ENCODE measurements around the gene FBN2.
"Not testable (repeated sequence)": the region's sequence is repeated elsewhere in the genome, so short reads cannot be mapped to it uniquely, and the experiment has no call there.

The FBN2 gene

DNA sequence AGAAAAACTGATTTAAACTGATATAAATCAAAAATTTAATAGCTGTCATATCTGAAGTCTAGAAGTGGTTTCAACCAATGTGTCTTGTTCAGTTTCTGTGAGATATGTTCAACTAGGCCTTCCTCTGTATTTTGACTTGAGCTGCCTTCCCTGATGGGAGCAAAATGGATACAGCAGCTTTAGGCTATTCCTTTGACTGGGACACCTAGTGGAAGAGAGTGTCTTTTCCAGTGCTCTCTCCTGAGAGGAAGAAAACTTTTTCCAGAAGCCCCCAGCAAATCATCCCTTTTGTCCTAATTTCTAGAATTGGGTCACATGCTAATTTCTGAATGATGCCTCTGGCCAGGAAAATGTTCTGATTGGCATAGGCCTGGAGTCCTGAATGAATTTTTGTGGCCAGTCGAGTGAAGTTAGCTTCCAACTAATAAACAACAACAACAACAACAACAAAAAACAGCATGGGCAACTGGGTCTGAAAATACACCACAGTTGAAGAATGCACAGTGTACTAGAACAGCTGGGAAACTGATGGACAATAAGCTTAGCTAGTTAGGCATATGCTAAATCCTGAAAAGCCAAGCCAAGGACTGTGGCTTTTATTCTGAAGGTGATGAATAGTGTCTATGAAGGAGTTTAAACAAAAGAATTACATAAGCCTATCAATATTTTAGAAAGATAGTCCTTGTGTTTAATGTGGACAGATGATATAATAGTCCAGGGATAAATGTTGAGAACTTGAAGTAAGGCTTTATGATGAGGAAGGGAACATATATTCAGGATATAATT, 125.7 kb downstream of the FBN2 start:
- ATAC-seq, result no peak

DNA sequence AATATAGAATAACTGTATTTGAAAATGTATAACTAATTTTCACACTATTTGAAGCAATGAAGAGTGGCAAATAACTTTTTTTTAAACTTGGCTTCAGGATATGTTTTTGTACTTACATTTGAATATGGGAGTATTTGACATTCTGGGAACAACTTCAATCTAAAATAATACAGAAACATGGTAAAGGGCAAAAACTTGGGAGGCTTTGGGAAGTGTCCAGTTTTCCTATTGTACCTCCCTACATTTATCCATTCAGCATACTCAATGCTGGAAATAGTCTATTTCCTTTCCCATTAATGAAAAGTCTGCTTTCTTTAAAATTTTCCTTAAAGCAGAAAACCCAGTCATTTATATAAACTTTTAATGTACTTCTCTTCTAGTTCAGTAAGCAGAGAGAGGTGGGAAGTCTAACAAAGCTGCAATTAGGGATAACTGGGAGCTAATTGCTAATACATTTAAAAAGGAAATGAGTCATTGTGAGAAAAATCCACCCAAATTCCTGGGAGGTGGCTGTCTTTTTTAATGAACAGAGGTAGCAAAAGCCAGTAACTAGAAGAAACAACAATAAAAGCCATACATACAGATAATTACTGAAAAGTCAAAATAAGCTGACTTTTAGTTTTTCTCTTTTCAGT, 128.8 kb downstream of the FBN2 start:
- no peak for ATAC-seq

DNA sequence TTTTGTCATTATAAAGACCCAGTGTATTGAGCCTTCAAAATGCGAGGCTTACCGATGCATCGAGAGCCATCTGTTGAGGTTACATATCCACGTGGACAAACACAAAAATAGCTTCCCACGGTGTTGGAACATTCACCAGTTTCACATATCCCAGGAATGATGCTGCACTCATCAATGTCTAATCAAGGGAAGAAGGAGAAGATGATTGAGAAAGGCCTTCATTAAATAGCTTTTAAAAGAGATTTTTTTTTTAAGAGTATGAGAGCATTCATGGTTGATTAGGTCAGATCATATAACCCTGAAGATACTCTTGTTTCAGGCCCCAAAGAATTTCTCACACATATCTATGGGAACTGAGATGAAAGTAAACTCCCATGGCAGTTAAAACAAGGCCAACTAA, 129.4 kb downstream of the FBN2 start:
- ATAC-seq, result no peak

DNA sequence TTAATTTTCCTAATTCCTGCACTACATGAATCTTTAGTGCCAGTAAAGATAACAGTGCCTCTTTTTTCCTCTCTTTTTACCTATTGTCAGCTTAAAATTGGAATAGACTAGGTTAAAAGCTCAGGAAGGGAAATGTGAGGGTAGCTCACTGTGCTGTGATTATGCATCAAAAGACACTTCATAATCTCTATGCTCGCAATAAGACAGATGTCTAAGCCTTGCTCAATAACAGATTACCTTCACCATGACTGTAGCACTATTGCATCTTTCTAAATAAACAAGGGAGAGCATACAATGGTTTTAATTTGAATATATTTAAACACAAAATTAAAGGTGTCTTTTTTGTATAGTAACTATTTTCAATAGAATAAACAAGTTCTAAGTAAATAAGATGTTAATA, 130.1 kb downstream of the FBN2 start:
- no peak for ATAC-seq

DNA sequence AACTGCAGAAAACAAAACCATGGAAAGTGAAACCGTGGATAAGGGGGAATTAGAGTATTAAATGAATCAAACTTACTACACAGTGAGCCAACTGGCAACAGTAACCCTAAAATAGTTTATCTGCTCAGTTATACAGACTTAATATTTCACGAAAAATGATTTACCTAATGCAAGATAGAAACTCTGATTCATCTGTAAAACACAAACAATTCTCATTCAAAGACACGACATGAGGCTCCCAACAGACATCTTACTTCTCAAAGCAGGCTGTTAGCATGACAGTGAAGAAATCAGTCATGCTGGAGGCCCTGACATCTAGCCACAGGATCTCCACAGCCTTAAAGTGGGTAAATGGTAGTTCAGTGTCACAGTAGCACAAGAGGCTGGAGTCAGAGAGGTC, 131.2 kb downstream of the FBN2 start:
- no peak for ATAC-seq

DNA sequence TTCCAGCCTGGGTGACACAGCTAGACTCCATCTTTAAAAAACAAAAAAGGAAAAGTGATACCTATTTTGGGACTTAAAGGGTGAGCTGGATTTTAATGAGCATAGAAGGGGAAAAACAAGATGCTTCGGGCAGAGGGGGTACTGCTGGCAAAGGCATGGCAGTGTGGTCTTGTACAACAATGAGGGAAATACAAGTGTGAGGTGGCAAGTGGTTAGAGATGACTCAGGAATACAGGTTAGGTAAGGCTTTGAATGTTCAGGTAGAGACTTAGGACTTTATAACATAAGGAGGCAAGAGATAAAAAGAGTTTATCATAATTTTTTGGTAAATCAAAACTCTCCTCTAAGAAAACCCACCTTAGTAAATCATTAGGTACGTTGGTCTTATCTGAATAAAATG, 132.9 kb downstream of the FBN2 start:
- no peak for ATAC-seq

DNA sequence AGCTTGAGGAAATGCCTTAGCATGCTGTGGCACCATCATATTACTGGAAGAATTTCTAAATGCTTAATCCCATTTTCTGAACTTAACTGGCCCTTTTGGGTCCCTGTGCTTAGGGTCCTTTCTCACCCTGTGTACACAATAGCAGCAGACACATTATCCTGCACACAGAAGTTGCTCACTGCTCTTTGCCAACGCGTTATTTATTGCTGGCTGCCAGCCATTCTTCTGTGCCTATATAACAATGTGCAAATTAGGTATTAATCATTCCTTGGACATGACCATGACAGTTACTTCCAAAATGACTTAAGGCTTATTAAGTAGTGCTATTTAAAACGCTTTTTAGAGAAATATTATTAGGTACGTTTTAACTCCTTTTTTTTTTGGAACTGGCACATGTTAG, 134.7 kb downstream of the FBN2 start:
- no peak for ATAC-seq

DNA sequence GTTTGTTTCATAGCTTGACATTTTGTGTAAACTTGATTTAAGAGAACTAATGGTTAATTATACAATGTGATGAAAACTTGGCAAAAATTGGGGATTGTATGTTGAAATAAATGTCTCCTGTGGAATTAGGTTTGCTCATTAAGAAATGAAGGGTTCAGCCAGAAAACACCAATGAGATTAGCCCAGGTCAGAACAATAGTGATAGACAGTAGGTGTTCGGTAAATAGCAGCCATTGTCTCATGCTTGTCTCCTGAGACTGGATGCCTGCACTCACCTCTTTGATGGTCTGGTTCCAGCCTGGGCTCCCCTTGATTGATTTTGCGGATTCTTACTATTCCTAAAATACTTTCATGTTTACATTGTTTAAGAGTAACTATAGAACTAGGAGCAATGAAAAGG, 135.5 kb downstream of the FBN2 start:
- ATAC-seq, result no peak

DNA sequence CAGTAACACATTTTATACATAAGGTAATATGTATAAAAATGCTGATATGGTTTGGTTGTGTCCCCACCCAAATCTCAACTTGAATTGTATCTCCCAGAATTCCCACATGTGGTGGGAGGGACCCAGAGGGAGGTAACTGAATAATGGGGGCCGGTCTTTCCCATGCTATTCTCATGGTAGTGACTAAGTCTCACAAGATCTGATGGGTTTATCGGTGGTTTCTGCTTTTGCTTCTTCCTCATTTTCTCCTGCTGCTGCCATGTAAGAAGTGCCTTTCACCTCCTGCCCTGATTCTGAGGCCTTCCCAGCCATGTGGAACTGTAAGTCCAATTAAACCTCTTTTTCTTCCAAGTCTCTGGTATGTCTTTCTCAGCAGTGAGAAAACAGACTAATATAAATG, 137.3 kb downstream of the FBN2 start:
- ATAC-seq, result not testable (repeated sequence)

DNA sequence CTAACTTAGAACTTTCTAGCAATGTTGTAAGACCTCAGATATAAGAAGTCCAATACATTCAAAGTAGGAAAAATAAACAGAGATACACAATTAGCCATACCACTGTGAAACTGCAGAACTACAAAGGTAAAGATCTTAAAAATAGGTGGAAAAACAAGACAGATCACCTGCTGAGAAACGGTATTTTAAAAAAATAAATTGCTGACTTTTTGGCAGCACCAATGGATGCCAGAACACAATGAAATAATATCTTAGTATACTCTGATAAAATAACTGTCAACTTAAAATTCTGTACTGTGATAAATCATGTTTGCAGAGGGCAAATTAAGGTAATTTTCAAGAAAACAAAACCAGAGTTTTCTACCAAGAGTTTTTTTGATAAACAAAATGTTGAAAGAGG, 138.9 kb downstream of the FBN2 start:
- no peak for ATAC-seq

DNA sequence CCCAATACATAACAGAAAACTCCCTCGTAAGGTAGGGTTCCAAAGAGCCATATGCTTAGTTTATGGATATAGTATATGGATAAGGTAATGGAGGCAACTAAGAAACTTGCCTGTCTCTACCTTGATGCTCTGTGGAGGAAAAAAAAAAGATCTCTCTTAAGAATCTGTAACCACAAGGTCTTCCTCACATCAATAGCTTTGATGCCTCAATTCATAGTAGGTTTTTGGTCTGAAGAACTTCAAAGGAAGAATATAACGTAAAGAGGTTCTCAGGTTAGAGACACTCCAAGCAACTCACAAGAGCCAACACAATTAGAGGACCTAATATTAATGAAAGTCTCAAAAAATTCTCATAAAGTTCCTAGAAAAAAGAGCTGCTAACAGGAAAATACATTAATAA, 140.2 kb downstream of the FBN2 start:
- ATAC-seq, result no peak

DNA sequence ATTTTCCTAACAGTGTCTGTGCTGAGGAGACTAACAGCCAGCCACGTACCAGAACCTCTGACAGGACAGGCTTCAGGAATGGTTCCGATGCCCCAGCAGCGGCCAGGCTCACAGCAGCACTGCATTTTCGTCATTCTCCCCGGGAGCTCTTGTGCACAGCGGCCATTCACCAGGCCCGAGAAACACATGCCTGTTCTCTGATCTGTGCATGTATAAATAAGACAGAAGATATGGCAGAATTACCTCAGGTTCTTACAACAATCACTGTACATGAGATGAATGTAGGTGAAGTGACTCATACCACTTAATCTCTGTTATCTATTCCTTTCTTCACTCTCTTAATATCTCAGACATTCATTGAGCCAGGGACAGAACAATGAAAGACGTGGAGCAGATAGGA, 143.0 kb downstream of the FBN2 start:
- ATAC-seq, result no peak

DNA sequence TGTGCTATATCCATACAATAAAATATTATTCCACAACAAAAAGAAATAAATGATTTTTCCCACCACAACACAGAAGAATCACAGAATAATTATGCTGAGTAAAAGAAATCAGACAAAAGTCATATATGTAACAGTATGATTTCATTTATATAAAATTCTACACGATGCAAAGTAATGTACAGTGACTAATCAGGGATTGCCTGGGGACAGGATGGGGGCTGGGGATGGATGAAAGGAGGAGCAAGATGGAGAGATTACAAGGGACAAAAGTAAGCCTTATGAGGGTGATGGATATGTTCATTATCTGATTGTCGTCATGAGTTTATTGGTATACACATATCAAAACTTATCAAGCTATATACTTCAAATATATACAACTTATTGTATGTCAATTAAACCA, 154.0 kb downstream of the FBN2 start:
- ATAC-seq, result no peak

DNA sequence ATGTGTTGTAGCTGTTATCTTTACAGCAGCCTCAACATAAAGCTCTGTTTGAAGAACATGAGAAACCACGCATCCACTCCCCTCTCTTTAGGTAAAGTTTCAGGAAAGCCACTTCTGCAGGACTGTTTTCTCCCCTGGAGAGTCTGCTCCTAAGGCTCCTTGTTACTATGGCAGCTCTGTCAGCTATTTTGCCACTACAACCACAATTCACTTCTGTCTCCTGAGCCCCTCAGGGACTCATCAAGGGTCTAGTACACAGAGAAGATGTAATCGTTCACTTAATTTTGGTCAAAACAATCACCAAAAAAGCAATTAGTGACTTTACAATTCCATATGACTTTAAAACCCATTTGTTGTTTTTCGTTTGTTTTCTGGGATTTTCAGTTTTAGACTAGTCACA, 157.7 kb downstream of the FBN2 start:
- no peak for ATAC-seq

DNA sequence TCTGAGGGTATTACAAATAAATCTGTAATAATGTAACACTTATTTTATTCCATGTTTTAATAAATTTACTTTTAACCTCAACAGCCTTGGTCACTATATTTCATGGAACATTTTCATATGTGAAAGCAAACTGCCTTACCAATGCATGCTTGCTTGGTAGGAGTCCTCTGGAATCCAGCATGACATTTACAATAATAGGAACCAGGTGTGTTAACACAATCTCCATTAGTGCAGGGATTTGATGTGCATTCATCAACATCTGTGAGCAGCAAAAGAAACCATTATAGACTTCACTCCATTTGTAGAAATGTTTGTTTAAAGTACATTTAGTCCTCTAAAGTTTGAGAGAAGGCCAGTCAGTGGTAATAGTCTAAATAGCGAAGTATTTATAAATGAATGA, 159.4 kb downstream of the FBN2 start:
- no peak for ATAC-seq

DNA sequence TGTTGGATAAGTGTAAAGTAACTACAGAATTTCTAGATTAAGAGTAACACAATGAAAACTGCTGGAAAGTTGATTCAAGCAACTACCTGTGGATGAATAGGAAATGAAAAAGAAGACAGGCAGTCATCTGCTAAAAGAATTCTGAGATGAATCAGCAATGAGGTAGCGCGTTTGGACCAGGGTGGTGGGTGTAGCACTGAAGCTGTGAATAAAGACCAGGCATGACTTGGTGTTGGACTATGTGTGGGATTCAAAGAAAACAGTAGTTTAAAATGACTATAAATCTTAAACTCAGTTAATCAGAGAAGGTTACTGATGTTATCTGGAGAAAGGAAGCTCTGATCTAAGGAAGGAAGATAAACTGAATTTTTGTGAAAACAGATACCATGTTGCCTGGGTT, 159.8 kb downstream of the FBN2 start:
- ATAC-seq, result no peak

DNA sequence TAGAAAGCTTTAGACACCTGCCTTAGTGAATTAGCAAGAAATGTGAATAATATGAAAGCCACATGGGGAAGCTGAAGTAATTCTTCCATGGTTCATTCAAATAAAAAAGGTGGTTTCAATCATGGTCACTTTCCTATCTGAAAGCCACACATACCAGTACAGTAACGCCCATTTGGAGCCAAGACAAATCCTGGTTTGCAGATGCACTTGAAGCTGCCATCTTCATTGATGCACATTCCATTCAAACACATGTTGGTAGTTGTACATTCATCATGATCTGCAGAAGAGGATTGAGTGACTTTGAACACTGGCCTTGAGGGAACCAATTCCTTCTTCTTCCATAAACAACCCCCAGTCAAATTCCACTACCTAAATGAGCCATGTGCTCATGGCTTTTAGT, 161.5 kb downstream of the FBN2 start:
- ATAC-seq, result no peak

DNA sequence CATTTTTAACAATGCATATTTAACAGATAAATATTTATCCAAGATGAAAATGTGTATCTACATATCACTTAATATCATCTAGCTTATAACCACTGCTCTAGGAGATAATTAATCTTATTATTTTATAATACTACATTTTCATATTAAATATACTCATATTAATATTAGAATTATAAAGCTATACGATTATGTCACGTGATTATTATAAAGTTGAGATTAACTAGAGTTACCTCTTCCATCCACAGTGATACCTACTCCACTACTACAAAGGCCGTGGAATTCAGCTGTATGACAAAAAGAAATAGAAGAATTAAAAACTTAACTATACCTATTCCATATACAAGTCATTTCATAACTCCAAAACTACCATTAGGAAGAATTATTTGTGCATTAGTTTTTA, 171.9 kb downstream of the FBN2 start:
- ATAC-seq, result no peak

DNA sequence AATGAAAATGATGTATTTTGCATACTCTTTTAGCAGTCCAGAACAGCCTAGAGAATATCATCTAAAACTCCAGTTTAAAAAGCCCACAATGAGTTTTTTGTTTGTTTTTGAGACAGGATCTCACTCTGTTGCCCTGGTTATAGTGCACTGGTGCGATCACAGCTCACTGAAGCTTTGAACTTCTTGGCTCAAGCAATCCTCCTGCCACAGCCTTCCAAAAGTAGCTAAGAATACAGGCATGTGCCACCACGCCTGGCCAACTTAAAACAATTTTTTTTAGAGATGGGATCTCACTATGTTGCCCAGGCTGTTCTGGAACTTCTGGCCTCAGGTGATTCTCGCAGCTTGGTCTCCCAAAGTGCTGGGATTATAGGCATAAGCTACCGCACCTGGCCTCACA, 175.7 kb downstream of the FBN2 start:
- no peak for ATAC-seq

DNA sequence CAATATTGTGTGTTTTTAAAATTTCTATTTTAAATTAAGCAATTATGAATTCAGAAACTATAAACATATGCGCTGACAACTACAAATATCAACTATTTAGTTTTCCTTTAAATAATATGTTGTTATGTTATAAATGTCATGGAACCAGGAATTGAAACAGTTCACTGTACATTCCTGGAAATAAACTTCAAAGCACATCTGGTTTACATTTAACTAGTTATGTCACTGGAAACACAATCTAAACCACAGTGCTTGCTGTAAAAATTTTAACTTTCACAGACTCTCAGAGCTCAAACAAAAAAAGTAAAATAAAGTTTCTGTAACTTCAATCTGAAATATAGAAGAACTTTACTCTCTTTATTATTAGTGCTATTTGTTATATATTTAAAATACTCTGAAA, 179.2 kb downstream of the FBN2 start:
- ATAC-seq, result no peak

DNA sequence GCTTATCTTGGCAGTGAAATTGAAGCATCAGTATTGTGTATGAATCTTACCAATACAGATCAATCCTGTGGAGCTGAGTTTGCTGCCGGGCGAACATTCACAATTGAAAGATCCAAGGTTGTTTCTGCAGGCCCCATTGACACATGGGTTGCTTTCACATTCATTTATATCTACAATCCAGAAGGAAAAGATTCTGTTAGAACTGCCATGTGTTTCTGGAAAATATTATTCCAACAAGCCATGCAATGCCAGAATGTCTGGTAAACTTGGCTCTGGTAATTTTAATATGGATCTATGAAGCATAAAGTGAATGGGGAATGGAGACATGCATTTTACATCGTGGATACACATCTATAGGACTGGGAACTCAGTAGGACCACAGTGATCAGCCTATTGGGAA, 180.8 kb downstream of the FBN2 start:
- ATAC-seq, result no peak

DNA sequence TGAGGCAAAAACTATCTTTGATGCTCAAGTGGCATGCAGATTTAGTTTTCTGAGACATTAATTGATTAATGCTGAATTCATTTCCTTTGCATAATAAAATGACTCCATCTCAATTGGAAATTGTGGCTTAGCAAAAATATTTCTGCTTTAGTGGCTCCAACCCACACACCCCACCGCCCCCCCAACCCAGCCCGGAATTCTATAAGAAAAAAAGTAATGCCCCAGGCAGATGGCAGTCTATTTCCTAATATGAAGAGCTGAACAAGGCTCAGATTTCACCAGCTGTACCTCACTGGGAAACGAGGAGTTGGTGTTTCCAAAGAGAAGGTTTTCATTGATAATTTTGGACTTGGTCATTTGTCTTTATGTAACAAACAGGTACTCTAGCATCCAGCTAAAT, 182.1 kb downstream of the FBN2 start:
- ATAC-seq, result no peak

DNA sequence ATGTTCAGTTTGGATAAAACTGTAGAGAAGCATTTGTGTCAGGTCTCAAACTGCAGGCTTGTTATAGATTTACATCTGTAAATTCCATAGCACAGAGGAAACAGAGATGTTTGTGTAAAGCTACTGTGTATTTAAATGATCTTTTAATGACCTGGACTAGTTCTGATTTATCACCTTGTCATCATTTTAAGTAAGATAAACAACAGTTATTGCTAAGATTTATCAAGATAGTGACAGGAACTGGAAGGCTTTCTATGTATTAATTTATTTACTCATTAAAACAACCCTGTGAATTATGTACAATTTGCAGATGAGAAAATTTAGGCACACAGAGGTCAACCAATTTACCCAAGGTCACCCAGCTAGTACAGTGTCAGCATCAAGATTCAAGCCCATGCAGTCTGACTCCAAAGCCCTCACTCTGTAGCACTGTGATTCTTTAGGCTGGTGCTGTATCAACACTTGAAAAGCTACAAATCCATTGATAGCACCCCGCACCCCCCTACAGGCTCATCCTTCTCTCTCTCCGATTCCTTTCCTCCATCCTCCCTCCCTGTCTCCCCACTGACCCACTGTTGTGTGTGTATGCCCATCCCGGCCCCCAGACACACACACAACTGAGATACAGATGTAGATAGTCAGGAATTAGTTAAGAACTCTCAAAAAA, 184.5 kb downstream of the FBN2 start:
- no peak for ATAC-seq

DNA sequence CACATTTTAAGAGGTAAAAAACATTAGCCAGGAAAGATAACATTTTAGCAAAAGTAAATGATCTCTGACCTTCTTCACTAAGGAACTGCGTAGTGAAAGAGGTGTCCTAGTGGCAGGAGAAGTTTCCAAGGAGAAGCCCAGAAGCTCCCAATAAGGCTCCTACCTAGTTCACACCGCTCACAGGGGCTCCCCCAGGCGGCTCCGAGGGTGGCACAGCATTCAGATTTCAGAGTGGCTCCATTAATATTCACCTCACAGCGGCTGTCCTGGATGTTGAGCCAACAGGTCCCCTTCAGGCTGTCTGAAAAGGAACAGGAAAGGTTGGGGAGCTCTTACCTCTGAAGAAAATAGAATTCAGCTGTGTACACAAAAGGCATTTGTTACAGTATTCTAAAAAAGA, 187.3 kb downstream of the FBN2 start:
- ATAC-seq, result no peak
